Effector CD8-positive, alpha-beta T cell (primary cell): ENCODE data around the gene NOG.

Source experiments
- DNase-seq: peaks from one replicate; lab custom pipeline; 2025; lab: John Stamatoyannopoulos, UW
- total RNA-seq, 4 experiments: gene quantifications; one replicate each; lab custom pipeline; 2026; lab: John Stamatoyannopoulos, UW

The NOG gene
- total RNA-seq: 0.19 to 6.2 (median 1.6) reads per million in 4 experiments

- no peak for DNase-seq
Observed at GRCh38 chr17:56593646-56594319, at the start of gene NOG. NOG (plus strand) TSS chr17:56593699; CDS start chr17:56594224, 525 bp downstream.

GRCh38 chr17:56545106-56545505 lies 48.4 kb upstream of the NOG start:
- no peak for DNase-seq

GRCh38 chr17:56545930-56546329 lies 47.6 kb upstream of the NOG start:
- DNase-seq: no peak

- DNase-seq: no peak
Observed at GRCh38 chr17:56548661-56549060, 44.8 kb upstream of the NOG start.

GRCh38 chr17:56549501-56549900 lies 44.0 kb upstream of the NOG start:
- no peak for DNase-seq

GRCh38 chr17:56557682-56558081 lies 35.8 kb upstream of the NOG start:
- no peak for DNase-seq

- DNase-seq: no peak
Observed at GRCh38 chr17:56558088-56558487, 35.4 kb upstream of the NOG start.

GRCh38 chr17:56570199-56570598 lies 23.3 kb upstream of the NOG start:
- no peak for DNase-seq

- DNase-seq: no peak
Observed at GRCh38 chr17:56571456-56571855, 22.0 kb upstream of the NOG start.

- DNase-seq: no peak
Observed at GRCh38 chr17:56577190-56577842, 16.2 kb upstream of the NOG start.

GRCh38 chr17:56577843-56578204 lies 15.7 kb upstream of the NOG start:
- DNase-seq: no peak

GRCh38 chr17:56581635-56582627 lies 11.6 kb upstream of the NOG start:
- DNase-seq: no peak

- DNase-seq: no peak
Observed at GRCh38 chr17:56583772-56584171, 9.7 kb upstream of the NOG start.

- no peak for DNase-seq
Observed at GRCh38 chr17:56587298-56587697, 6.2 kb upstream of the NOG start.

GRCh38 chr17:56592487-56593085 lies 913 bp upstream of the NOG start:
- DNase-seq: peak; percentile 66

- peak; percentile 49 for DNase-seq
Observed at GRCh38 chr17:56593086-56593645, 333 bp upstream of the NOG start.

GRCh38 chr17:56594320-56595107 lies 1.0 kb downstream of the NOG start:
- peak; percentile 18 for DNase-seq

- no peak for DNase-seq
Observed at GRCh38 chr17:56595108-56595418, 1.6 kb downstream of the NOG start.

- DNase-seq: no peak
Observed at GRCh38 chr17:56595831-56596690, 2.6 kb downstream of the NOG start.
